Central memory CD4-positive, alpha-beta T cell (primary cell): ENCODE results near the gene DNER.

Experiments
- DNase-seq: peaks from one replicate; pipeline ENCODE4 v3.0.0; 2022

The DNER gene

GRCh38 chr2:229426464-229426863 is 287.9 kb downstream of the DNER start:
- DNase-seq, result no peak

GRCh38 chr2:229425598-229425997 is 288.8 kb downstream of the DNER start:
- no peak for DNase-seq

DNA sequence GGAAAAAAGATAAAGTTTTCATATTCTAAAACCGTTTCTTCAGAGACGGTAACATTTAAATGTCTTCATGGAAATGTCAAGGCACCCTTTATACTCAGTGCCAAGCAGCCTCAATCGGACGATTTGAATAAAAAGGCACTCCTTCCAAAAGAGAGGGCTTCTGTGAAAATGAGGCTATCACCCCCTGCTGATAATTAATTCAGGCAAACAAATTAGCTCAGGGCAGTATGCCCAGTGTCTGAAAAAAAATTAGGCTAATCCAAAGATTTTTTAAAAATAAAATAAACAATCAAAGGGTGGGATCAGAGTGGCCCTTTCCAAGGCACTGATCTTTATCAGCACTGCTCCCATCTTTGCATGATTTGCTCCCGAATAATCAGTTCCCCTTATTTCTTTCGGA is 292.3 kb downstream of the DNER start:
- no peak for DNase-seq

DNA sequence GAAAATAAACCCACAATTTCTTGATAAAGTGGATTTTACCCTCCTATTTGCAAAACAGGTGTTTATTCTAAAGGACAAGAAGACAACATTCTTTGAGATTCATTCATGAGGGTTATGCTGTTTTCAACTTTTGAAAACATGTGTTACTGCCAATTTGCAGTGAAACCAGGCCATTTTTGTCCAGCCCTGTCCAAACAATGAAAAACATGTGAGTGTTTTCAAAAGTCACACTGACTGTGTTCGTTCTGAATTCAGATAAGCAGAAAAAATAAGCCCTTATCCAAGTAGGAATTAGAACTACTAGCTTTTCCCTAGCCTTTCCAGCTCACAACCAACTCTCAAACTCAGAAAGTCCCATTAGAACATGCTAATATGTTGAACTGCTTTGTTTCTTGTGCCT is 295.2 kb downstream of the DNER start:
- DNase-seq, result no peak

GRCh38 chr2:229417916-229418315 is 296.4 kb downstream of the DNER start:
- DNase-seq, result no peak

GRCh38 chr2:229417176-229417575 is 297.2 kb downstream of the DNER start:
- no peak for DNase-seq

DNA sequence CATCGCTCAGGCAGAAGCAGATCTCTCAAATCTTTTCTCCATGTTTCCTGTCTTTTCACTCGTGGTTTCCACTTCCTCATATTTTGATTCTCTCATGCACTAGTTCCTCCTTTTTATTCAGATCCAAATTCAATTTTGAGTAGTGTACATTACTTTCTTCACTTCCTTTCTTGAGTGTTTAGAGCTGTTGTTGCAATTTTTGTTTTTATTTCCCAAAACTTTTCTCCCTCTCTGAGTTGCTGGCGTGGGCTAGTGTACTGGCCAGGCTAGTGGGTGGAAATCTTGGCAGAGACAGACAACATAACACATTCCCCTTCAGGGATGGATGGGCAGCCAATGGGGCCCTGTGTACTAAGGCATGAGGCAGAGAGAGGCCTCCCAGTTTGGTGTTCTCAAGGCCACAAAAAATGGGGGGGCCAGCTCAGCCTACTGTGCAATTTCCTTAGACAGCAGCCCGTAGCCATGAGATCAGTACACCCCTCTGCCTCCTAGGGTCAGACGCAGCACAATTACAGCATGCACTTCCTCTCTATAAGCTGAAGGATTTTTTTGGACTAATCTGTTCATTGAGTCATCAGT is 298.1 kb downstream of the DNER start:
- no peak for DNase-seq

DNA sequence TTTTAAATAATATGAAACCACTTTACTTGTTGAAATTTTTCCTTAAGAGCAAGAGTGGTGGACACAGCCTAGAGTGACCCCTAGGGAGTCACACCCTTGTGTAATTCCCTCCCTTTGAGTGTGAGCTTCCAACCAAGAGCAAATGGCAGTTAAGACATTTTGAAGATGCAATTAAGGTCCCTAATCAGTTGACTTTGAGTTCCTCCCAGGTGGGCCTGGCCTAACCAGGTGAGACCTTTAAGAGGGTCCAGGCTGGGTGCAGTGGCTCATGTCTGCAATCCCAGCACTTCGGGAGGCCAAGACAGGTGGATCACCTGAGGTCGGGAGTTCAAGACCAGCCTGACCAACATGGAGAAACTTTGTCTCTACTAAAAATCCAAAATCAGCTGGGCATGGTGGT is 299.7 kb downstream of the DNER start:
- no peak for DNase-seq

GRCh38 chr2:229412686-229413085 is 301.7 kb downstream of the DNER start:
- no peak for DNase-seq

DNA sequence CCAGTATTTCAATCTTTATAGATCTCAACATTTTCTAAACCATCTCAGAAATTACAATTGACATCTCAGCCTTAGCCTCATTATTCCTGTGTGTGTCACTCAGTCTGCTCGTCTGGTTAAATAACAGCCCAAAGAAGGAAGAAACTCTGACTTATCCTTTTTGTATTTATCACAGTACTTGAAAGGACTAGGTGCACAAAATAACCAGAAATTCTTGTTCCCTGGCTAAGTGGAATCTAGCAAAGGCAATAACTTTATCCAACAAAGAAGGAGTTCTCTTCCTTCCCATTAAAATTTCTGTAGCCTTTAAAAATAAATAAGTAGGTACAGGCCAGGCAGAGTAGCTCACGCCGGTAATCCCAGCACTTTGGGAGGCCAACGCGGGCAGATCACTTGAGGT is 303.4 kb downstream of the DNER start:
- DNase-seq, result no peak

GRCh38 chr2:229410264-229410663 is 304.1 kb downstream of the DNER start:
- DNase-seq, result no peak

DNA sequence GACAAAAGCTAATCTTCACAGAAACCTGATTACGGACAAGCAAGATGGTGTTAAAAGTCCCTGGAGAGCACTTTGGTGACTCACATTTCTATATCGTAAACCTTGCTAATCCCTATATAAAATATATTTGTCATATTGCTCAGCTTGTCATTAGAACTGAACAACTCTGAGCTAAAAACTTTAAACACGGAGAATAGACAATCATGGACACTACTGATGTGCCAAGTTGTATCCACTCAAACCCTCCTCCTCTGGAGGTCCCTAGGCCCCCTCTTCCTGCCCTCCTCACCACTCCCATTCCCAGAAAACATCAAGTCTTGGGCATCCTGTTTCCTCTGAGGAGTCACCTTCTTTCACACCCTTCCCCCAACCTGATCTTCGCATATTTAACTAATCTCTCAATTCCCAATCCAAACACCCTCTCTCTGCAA is 304.6 kb downstream of the DNER start:
- no peak for DNase-seq

DNA sequence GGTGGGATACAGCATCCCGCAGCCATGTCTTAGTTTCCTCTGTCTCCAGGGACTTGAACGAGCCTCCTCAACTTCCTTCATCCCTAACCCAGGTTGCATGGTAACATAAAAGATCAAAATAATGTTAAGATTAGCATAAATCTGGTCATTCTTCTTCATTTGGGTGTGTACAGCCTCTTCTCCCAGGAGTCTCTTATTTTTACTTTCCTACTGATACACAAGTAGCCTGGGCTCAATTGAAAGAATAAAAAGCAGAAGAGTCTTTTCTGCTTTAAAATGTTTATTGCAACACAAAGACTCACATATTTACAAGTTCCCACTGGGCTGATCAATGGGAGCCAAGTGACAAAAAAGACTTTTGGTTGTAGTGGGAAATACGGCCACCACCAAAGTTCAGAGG is 305.4 kb downstream of the DNER start:
- DNase-seq, result no peak

DNA sequence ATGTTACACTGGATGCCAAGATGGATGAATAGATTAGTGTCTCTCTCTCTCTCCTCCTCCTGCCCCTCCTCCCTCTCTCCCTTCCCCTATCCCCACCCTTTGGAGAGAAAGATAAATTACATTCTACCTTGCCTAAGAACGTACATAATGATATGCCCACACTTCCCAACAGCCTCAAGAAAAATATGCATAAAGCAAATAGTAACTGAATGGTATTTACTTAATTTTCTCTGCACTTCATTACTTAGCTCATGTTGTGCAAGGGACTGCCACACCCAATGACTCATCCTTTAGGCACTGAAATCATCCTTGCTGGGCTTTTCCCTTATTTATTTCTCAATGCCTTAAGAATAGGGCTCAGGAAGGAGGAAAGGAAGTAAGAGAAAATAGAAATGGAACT is 306.0 kb downstream of the DNER start:
- no peak for DNase-seq

DNA sequence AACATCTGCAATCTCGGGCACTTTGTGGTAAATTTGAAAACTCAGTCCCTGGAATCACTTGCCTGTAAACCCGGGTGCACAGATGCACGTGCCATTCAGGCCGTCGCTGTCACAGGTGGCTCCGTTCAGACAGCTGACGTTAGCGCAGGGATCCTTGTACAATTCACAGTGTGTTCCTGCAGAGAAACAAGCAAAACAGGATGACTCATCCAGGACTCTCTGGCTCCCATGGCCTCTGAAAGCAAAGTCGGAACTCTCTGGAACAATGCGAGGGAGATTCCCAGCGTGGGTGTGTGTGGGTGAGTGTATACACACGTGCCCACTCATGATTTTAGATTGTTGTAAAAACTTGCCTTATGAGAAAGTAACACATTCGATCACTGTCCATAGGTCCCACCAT is 307.2 kb downstream of the DNER start:
- DNase-seq, result no peak

GRCh38 chr2:229405796-229406195 is 308.6 kb downstream of the DNER start:
- DNase-seq, result no peak

- no peak for DNase-seq
These were observed 311.1 kb downstream of the DNER start for GRCh38 chr2:229403296-229403695.

DNA sequence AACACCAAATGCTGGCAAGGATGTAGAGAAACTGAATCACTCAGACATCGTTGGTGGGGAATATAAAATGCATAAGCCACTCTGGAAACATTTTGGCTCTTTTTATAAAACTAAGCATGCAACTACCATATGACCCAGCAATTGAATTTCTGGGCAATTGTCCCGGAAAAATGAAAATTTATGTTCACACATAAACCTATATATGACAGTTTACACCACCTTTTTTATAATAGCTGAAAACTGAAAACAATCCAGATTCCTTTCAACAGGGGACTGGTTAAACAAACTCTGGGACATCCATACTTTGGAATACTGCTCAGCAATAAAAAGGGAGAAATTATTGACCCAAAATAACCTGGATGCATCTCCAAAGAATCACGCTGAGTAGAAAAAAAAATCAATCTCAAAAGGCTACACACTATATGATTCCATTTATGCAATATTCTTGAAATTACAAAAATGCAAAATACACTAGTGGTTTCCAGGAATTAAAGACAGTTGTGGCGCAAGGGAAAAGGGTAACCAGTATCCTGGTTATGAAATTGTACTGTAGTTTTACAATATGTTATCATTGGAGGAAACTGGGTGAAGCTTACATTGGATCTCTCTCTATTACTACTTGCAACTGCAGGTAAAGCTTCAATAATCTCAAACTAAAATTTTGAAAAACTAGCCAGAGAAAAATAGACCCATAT is 313.0 kb downstream of the DNER start:
- no peak for DNase-seq

DNA sequence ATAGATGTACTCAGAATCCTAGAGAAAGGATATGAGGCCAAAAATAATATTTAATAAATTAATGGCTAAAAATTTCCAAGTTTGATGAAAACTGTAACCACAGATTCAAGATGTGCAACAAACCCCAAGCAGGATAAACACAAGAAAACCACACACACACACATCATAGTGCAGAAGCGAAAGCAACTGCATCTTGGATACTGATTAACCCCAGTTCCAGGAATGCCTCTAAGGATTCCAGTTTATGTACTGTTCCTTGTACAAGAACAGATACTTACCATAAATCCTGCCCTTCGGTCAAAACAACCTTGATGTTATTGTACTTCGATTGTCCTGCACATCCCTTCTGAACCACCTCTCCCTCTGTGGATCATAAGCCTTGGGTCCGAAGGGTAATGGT is 320.4 kb downstream of the DNER start:
- no peak for DNase-seq

DNA sequence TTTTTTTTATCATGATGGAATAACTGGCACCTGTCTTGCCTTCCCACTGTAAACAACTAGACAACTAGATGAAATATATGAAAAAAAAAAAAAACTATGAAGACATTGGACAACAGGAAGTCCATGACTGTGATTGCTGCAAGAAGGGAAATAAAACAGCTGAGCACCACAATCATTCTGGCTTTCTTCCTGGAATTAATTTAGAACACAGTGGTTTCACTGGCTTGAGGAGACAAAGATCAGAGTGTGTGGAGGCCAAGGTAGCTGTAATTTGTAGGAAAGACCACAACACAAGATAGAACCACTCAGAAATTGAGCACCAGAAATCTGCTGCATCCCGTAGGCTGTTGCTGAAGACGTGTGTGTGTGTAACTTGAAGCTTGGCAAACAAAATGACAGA is 322.2 kb downstream of the DNER start:
- no peak for DNase-seq

GRCh38 chr2:229388731-229389130 is 325.6 kb downstream of the DNER start:
- DNase-seq, result no peak

GRCh38 chr2:229387866-229388265 is 326.5 kb downstream of the DNER start:
- DNase-seq, result no peak

DNA sequence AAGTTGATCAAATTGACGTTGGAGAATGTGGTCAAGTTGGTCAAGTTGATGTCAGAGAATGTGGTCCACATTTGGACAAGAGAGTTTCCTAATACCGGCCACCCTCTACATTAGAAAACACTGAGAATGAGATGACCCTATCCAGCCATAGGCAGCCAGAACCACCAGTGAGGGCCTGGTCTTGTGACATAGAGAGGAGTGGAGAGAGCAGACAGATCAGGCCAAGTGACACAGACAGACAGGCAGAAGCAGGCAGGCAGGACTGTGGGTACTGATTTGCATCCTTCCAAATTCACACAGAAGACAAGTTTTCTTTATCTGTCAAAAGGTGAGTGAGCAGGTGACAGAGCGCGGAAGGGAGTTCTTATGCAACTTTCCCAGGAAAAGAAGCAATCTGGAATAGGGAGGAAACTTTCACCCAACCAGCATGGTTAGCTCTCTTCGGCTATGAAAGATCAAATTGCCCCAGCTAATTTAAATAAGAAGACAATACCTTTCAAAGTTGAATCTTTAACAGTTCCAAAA is 334.2 kb downstream of the DNER start:
- no peak for DNase-seq

DNA sequence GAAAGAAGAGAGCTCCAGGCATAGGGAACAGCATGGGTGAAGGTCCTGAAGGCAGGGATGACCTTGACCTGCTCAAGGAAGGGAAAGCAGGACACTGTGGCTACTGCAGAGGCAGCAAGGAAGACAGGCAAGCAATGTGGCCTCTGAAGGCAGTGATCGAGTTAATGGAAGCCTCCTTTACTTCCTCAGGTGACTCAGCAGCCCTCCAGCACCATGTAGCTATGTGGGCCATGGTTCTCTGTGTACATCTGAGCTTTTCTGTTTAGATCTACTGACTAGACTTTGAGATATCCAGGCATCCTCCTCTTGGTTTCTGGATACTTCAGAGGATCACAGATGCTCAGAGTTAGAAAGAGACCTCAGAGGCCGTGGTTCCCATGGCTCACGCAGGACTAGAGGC is 336.0 kb downstream of the DNER start:
- DNase-seq, result no peak

- DNase-seq, result no peak
These were observed 337.5 kb downstream of the DNER start for GRCh38 chr2:229376866-229377265.
